Ovary (tissue), 3 donors: ENCODE data around the gene CLCN1.

ENCODE experiments used
- EP300 ChIP-seq: sonication (generic); formaldehyde crosslinking; IDR thresholded peaks from one replicate; pipeline ENCODE4 v1.6.1; 2017; ENCODE audit warnings: antibody characterized with exemption
- TF ChIP-seq, protein P1 (sequence below), 3 donors: fragments of 450-650 bp in 2 of 3; fragments of 200-600 bp in 1 of 3; IDR thresholded peaks; one replicate each; pipeline versions ENCODE4 v1.5.1 to v1.8.0; 2016 to 2022; ENCODE audit warnings: antibody characterized with exemption in 3 of 3, mild to moderate bottlenecking in 1 of 3
- donor health status: DM: no; HTN: no; CAD: no.

DNA sequence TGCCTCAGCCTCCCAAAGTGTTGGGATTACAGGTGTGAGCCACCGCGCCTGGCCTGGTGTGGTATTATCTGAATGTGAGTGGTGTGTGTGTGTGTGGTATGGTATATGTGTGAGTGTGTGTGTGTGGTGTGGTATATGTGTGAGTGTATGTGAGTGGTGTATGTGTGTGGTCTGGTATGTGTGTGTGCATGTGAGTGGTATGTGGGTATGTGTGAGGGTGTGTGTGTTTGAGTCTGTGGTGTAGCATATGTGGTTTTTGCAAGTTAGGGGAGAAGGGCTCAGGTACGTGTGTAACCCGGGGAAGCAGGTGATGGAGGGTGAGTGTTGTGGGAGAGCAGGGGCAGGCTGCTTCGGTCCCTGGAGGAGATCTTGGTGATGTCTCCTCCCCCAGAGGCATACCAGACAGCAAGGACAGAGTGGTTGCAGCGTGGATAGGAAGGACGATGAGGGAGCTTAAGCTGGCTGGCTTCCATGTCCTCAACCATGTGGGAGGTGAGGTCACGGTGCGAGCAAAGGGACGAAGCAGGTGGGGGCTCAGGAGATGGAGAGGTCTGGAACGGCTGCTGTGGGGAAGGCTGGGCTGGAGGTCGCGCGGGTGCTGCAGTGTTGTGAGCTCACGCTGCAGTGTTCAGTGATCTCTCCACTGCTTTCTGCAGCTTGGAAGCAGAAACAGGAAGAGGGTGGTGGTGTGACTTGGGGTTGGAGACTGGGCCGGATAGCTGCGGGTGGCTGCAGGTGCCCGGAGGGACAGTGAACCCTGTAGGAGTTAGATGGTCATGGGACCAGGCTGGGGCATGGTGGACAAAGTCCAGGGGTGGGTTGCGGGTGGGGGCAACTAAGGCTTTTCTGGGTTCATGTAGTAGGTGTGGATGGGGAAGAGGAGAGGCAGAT is 70.2 kb downstream of the CLCN1 start:
- TF ChIP-seq, protein P1, sequence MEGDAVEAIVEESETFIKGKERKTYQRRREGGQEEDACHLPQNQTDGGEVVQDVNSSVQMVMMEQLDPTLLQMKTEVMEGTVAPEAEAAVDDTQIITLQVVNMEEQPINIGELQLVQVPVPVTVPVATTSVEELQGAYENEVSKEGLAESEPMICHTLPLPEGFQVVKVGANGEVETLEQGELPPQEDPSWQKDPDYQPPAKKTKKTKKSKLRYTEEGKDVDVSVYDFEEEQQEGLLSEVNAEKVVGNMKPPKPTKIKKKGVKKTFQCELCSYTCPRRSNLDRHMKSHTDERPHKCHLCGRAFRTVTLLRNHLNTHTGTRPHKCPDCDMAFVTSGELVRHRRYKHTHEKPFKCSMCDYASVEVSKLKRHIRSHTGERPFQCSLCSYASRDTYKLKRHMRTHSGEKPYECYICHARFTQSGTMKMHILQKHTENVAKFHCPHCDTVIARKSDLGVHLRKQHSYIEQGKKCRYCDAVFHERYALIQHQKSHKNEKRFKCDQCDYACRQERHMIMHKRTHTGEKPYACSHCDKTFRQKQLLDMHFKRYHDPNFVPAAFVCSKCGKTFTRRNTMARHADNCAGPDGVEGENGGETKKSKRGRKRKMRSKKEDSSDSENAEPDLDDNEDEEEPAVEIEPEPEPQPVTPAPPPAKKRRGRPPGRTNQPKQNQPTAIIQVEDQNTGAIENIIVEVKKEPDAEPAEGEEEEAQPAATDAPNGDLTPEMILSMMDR (IDR thresholded peaks at IDR 0.05) = no peak
- no peak for TF ChIP-seq EP300
